Right cardiac atrium (tissue), 5 donors: ENCODE data around the gene NRCAM. TPM values are rescaled to one million over a fixed set of nuclear protein-coding genes. Genes with fewer than 3 reads are reported as not detected.
A peak's percentile ranks its signal among the peaks of the same experiment; 100 is the strongest.
"Not testable (repeated sequence)": the region's sequence is repeated elsewhere in the genome, so short reads cannot be mapped to it uniquely, and the experiment has no call there.

Experiments used
- ATAC-seq, 2 donors: fragments of 200-7000 bp; cut with Tn5 transposase; one replicate each; pipeline versions ENCODE4 v1.8.0 to v1.9.1; 2020; ENCODE audit warnings: moderate library complexity in 2 of 2, mild to moderate bottlenecking in 1 of 2
- DNase-seq, 3 donors: peaks; one replicate each; pipeline ENCODE4 v3.0.0-alpha.2; 2020
- H3K27ac ChIP-seq: one replicate; pipeline ENCODE4 v1.5.1; 2013; ENCODE audit warnings: mild to moderate bottlenecking, low read length, control low read depth, moderate library complexity
- H3K27me3 ChIP-seq: one replicate; pipeline ENCODE4 v1.6.1; 2013; ENCODE audit not compliant: control insufficient read depth, insufficient read depth
- H3K4me1 ChIP-seq: one replicate; pipeline ENCODE4 v1.6.1; 2013; ENCODE audit warnings: low read length; ENCODE audit not compliant: control insufficient read depth, insufficient read depth
- H3K4me3 ChIP-seq: one replicate; pipeline ENCODE4 v1.5.1; 2013; ENCODE audit warnings: low read length, control low read depth
- H3K9me3 ChIP-seq: one replicate; pipeline ENCODE4 v1.6.1; 2013; ENCODE audit warnings: low read length; ENCODE audit not compliant: control insufficient read depth
- WGBS: extraction: QIAGEN DNeasy Blood & Tissue Kit; methylation state at CpG from one replicate; pipeline ENCODE4 v1.1.7; 2013; 5-methylcytosine and 5-hydroxymethylcytosine counted together
- intact Hi-C, 4 donors: fragments of 100-400 bp; cut with DNase I; formaldehyde crosslinking; loops; one replicate each; pipeline versions ENCODE4 v1.11.0 to v1.14.0; 2022 to 2023
- polyA plus RNA-seq: library from polyadenylated mRNA; stranded (reverse); fragments of 200-250 nt; gene quantifications from one replicate; pipeline ENCODE4 v1.2.3, GENCODE V29; 2013
- total RNA-seq, 4 donors: library from RNA; stranded (reverse); fragmentation: NEBNext Ultra II Directional; extraction: Animal tissue kit (Norgen Biotek cat#: 25700); gene quantifications; one replicate each; pipeline ENCODE4 v1.2.1, GENCODE V29; 2021
- donor health status: healthy with polysubstance abuse.
- donor health status: DM: no; HTN: yes; CAD: no.
- donor health status: DM: no; HTN: no; CAD: no.
- donor health status: DM: no; HTN: yes; CAD: no; lungs with severe emphysema.
- donor health status: DM: yes; HTN: yes; CAD: no.

NRCAM gene
- total and polyA plus RNA-seq, 5 donors, result 0.59 to 1.3 (median 1.1) TPM

- DNase-seq (no peak), ATAC-seq (no peak)
- Histone ChIP-seq H3K27me3 (no peaks in the 10 kb centered on the region), H3K27ac (no peak overlapping the region), H3K9me3 (no peaks in the 10 kb centered on the region), H3K4me1 (no peaks in the 10 kb centered on the region), H3K4me3 (no peak overlapping the region)
- intact Hi-C loops, result no loop called here
- whole genome bisulfite sequencing, result 85% methylated on average over 5 of the region's 5 CpGs
Measured at GRCh38 chr7:108486291-108486966, 30.2 kb upstream of the NRCAM start.

- intact Hi-C loops, result no loop called here
- H3K4me1 ChIP-seq, result no peaks in the 10 kb centered on the region
- DNase-seq, result no peak
- no peak overlapping the region for H3K4me3 ChIP-seq
- H3K27me3 ChIP-seq, result no peaks in the 10 kb centered on the region
- H3K27ac ChIP-seq, result no peak overlapping the region
- no peaks in the 10 kb centered on the region for H3K9me3 ChIP-seq
- WGBS, result 78% methylated on average over 1 of the region's 1 CpG
- ATAC-seq, result no peak
Measured at GRCh38 chr7:108484137-108484536, 27.9 kb upstream of the NRCAM start.

GRCh38 chr7:108480311-108480710, 24.1 kb upstream of the NRCAM start:
- intact Hi-C loops, result no loop called here
- WGBS, result 96% methylated on average over 5 of the region's 5 CpGs
- DNase-seq (no peak), ATAC-seq (no peak)
- no peaks in the 10 kb centered on the region for H3K27me3 ChIP-seq
- H3K9me3 ChIP-seq, result no peaks in the 10 kb centered on the region
- H3K4me3 ChIP-seq, result no peak overlapping the region
- no peak overlapping the region for H3K27ac ChIP-seq
- no peaks in the 10 kb centered on the region for H3K4me1 ChIP-seq

GRCh38 chr7:108479751-108480150, 23.5 kb upstream of the NRCAM start:
- 98% methylated on average over 2 of the region's 2 CpGs for WGBS

GRCh38 chr7:108479118-108479517, 22.9 kb upstream of the NRCAM start:
- Histone ChIP-seq H3K4me3 (no peak overlapping the region), H3K4me1 (no peaks in the 10 kb centered on the region), H3K27ac (no peak overlapping the region), H3K9me3 (no peaks in the 10 kb centered on the region), H3K27me3 (no peaks in the 10 kb centered on the region)
- 94% methylated on average over 5 of the region's 5 CpGs for WGBS
- ATAC-seq (no peak), DNase-seq (no peak)
- intact Hi-C loops, result no loop called here

More at GRCh38 chr7:108479751-108480150, 23.5 kb upstream of the NRCAM start:
- H3K27me3 ChIP-seq, result no peaks in the 10 kb centered on the region
- no peak for DNase-seq
- H3K4me3 ChIP-seq, result no peak overlapping the region
- H3K27ac ChIP-seq, result no peak overlapping the region
- no peaks in the 10 kb centered on the region for H3K4me1 ChIP-seq
- ATAC-seq, result no peak
- H3K9me3 ChIP-seq, result no peaks in the 10 kb centered on the region
- intact Hi-C loops, result no loop called here

- WGBS, result 59% methylated on average over 4 of the region's 4 CpGs
Measured at GRCh38 chr7:108468246-108468645, 12.0 kb upstream of the NRCAM start.

GRCh38 chr7:108467391-108467790, 11.2 kb upstream of the NRCAM start:
- Histone ChIP-seq H3K4me1 (peaks cover 1% of the 10 kb centered on the region), H3K27me3 (no peaks in the 10 kb centered on the region), H3K27ac (no peak overlapping the region), H3K4me3 (no peak overlapping the region), H3K9me3 (no peaks in the 10 kb centered on the region)
- DNase-seq (no peak), ATAC-seq (peak in 1 of 2 donors; percentile 50)
- intact Hi-C loops, result no loop called here
- 61% methylated on average over 2 of the region's 2 CpGs for WGBS

More at GRCh38 chr7:108468246-108468645, 12.0 kb upstream of the NRCAM start:
- intact Hi-C loops, result no loop called here
- DNase-seq, result no peak
- no peak for ATAC-seq
- Histone ChIP-seq H3K4me1 (peaks cover 1% of the 10 kb centered on the region), H3K27ac (no peak overlapping the region), H3K9me3 (no peaks in the 10 kb centered on the region), H3K27me3 (no peaks in the 10 kb centered on the region), H3K4me3 (no peak overlapping the region)

- 72% methylated on average over 2 of the region's 2 CpGs for WGBS
- H3K4me1 ChIP-seq, intact Hi-C loops, ATAC-seq, H3K4me3 ChIP-seq, DNase-seq, H3K27ac ChIP-seq, H3K27me3 ChIP-seq, H3K9me3 ChIP-seq: not testable (repeated sequence)
Measured at GRCh38 chr7:108466322-108466721, 10.1 kb upstream of the NRCAM start.

GRCh38 chr7:108464743-108465142, 8.5 kb upstream of the NRCAM start:
- H3K9me3 ChIP-seq, result no peaks in the 10 kb centered on the region
- DNase-seq (no peak), ATAC-seq (no peak)
- WGBS, result 98% methylated on average over 2 of the region's 2 CpGs
- peaks cover 1% of the 10 kb centered on the region for H3K4me1 ChIP-seq
- no peak overlapping the region for H3K27ac ChIP-seq
- H3K4me3 ChIP-seq, result no peak overlapping the region
- intact Hi-C loops, result no loop called here
- no peaks in the 10 kb centered on the region for H3K27me3 ChIP-seq

- intact Hi-C loops, result no loop called here
- 64% methylated on average over 2 of the region's 2 CpGs for WGBS
- no peak for DNase-seq
Measured at GRCh38 chr7:108463613-108464012, 7.4 kb upstream of the NRCAM start.

GRCh38 chr7:108461840-108462239, 5.6 kb upstream of the NRCAM start:
- Histone ChIP-seq H3K27ac (no peak overlapping the region), H3K4me3 (no peak overlapping the region), H3K9me3 (no peaks in the 10 kb centered on the region), H3K4me1 (no peaks in the 10 kb centered on the region), H3K27me3 (peaks cover 3% of the 10 kb centered on the region)
- ATAC-seq (peak in 1 of 2 donors; percentile 53), DNase-seq (no peak)
- 62% methylated on average over 3 of the region's 3 CpGs for WGBS
- intact Hi-C loops, result no loop called here

More at GRCh38 chr7:108463613-108464012, 7.4 kb upstream of the NRCAM start:
- Histone ChIP-seq H3K9me3 (no peaks in the 10 kb centered on the region), H3K4me1 (peaks cover 1% of the 10 kb centered on the region), H3K4me3 (no peak overlapping the region), H3K27ac (no peak overlapping the region), H3K27me3 (no peaks in the 10 kb centered on the region)
- no peak for ATAC-seq

GRCh38 chr7:108460964-108461363, 4.7 kb upstream of the NRCAM start:
- Histone ChIP-seq H3K4me1 (no peaks in the 10 kb centered on the region), H3K27me3 (peaks cover 3% of the 10 kb centered on the region), H3K9me3 (no peaks in the 10 kb centered on the region), H3K27ac (no peak overlapping the region), H3K4me3 (no peak overlapping the region)
- no peak for DNase-seq
- no peak for ATAC-seq
- intact Hi-C loops, result no loop called here
- WGBS, result 78% methylated on average over 1 of the region's 1 CpG
